ENCODE measurements around the gene TSPAN2.

Gene TSPAN2

GRCh38 chr1:115127539-115127938, 38.2 kb upstream of the TSPAN2 start:
- peaks cover 15% of the 10 kb centered on the region for H3K27me3 Mint-ChIP-seq (ENCODE audit: low read depth, poor library complexity)
- no peak overlapping the region for H3K27ac Mint-ChIP-seq
- no peak overlapping the region for H3K4me3 Mint-ChIP-seq
- peaks cover 20% of the 10 kb centered on the region for H3K4me1 Mint-ChIP-seq
- no peak for DNase-seq
- TF ChIP-seq, protein P1, sequence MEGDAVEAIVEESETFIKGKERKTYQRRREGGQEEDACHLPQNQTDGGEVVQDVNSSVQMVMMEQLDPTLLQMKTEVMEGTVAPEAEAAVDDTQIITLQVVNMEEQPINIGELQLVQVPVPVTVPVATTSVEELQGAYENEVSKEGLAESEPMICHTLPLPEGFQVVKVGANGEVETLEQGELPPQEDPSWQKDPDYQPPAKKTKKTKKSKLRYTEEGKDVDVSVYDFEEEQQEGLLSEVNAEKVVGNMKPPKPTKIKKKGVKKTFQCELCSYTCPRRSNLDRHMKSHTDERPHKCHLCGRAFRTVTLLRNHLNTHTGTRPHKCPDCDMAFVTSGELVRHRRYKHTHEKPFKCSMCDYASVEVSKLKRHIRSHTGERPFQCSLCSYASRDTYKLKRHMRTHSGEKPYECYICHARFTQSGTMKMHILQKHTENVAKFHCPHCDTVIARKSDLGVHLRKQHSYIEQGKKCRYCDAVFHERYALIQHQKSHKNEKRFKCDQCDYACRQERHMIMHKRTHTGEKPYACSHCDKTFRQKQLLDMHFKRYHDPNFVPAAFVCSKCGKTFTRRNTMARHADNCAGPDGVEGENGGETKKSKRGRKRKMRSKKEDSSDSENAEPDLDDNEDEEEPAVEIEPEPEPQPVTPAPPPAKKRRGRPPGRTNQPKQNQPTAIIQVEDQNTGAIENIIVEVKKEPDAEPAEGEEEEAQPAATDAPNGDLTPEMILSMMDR (IDR thresholded peaks at IDR 0.05): no peak
- H3K36me3 Mint-ChIP-seq (ENCODE audit: low read depth): peaks cover 12% of the 10 kb centered on the region
- H3K9me3 Mint-ChIP-seq: peaks cover 30% of the 10 kb centered on the region

GRCh38 chr1:115126516-115126915, 37.2 kb upstream of the TSPAN2 start:
- Mint-ChIP-seq H3K4me3 (no peak overlapping the region), H3K9me3 (peaks cover 40% of the 10 kb centered on the region), H3K27me3 (ENCODE audit: low read depth, poor library complexity) (peaks cover 16% of the 10 kb centered on the region), H3K4me1 (peaks cover 20% of the 10 kb centered on the region), H3K27ac (no peak overlapping the region), H3K36me3 (ENCODE audit: low read depth) (peaks cover 12% of the 10 kb centered on the region)
- TF ChIP-seq, protein P1 (IDR thresholded peaks at IDR 0.05): no peak
- no peak for DNase-seq

- Mint-ChIP-seq H3K4me3 (no peak overlapping the region), H3K27ac (no peak overlapping the region), H3K27me3 (ENCODE audit: low read depth, poor library complexity) (peaks cover 15% of the 10 kb centered on the region), H3K4me1 (peaks cover 3% of the 10 kb centered on the region), H3K36me3 (ENCODE audit: low read depth) (peaks cover 21% of the 10 kb centered on the region), H3K9me3 (peaks cover 71% of the 10 kb centered on the region)
- TF ChIP-seq, protein P1 (IDR thresholded peaks at IDR 0.05): no peak
- no peak for DNase-seq
Measured at GRCh38 chr1:115123116-115123515, 33.8 kb upstream of the TSPAN2 start.

- Mint-ChIP-seq H3K36me3 (ENCODE audit: low read depth) (peaks cover 21% of the 10 kb centered on the region), H3K4me3 (no peak overlapping the region), H3K27me3 (ENCODE audit: low read depth, poor library complexity) (peaks cover 15% of the 10 kb centered on the region), H3K9me3 (peaks cover 71% of the 10 kb centered on the region), H3K4me1 (peaks cover 7% of the 10 kb centered on the region), H3K27ac (no peak overlapping the region)
- DNase-seq: no peak
- TF ChIP-seq, protein P1 (IDR thresholded peaks at IDR 0.05): no peak
Measured at GRCh38 chr1:115121793-115122192, 32.5 kb upstream of the TSPAN2 start.

DNA sequence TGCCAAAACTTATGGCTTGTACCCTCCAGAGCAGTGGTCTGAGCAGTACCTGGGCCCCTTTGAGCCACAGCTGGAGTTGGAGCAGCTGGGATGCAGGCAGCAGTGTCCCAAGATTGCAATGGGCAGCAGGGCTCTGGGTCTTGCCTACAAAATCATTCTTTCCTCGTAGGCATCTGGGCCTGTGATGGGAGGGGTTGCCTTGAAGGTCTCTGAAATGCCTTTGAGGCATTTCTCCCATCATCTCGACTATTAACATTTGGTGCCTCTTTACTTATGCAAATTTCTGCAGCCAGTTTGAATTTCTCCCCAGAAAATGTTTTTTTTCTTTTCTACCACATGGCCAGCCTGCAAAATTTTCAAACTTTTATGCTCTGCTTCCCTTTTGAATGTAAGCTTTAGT, 31.0 kb upstream of the TSPAN2 start:
- peaks cover 64% of the 10 kb centered on the region for H3K9me3 Mint-ChIP-seq
- H3K4me1 Mint-ChIP-seq: peaks cover 21% of the 10 kb centered on the region
- TF ChIP-seq, protein P1 (IDR thresholded peaks at IDR 0.05): no peak
- no peak overlapping the region for H3K4me3 Mint-ChIP-seq
- DNase-seq: no peak
- H3K36me3 Mint-ChIP-seq (ENCODE audit: low read depth): peaks cover 21% of the 10 kb centered on the region
- H3K27me3 Mint-ChIP-seq (ENCODE audit: low read depth, poor library complexity): peaks cover 20% of the 10 kb centered on the region
- no peak overlapping the region for H3K27ac Mint-ChIP-seq

- no peak for DNase-seq
- TF ChIP-seq, protein P1 (IDR thresholded peaks at IDR 0.05): no peak
- Mint-ChIP-seq H3K4me1 (peaks cover 21% of the 10 kb centered on the region), H3K27me3 (ENCODE audit: low read depth, poor library complexity) (peaks cover 25% of the 10 kb centered on the region), H3K36me3 (ENCODE audit: low read depth) (peaks cover 16% of the 10 kb centered on the region), H3K9me3 (peaks cover 50% of the 10 kb centered on the region), H3K4me3 (no peak overlapping the region), H3K27ac (no peak overlapping the region)
Measured at GRCh38 chr1:115118611-115119010, 29.3 kb upstream of the TSPAN2 start.
